GM06990 (cell line): ENCODE results near the gene PLEKHJ1.
A peak's percentile ranks its signal among the peaks of the same experiment; 100 is the strongest.

Source experiments
- DNase-seq: peaks from one replicate; pipeline ENCODE4 v3.0.0-alpha.2; 2011; ENCODE audit not compliant: insufficient read length; ENCODE audit errors: extremely low read depth
- H3K27me3 ChIP-seq: replicated peaks from 2 replicates; pipeline ENCODE4 v1.6.0; 2011; ENCODE audit warnings: low read length; ENCODE audit not compliant: control insufficient read depth, insufficient read depth
- H3K36me3 ChIP-seq: 2 replicates; pipeline ENCODE4 v1.5.1; 2011; ENCODE audit warnings: low read length; ENCODE audit not compliant: control insufficient read depth, insufficient read depth
- H3K4me3 ChIP-seq: replicated peaks from 2 replicates; pipeline ENCODE4 v1.5.1; 2011; ENCODE audit warnings: low read depth, mild to moderate bottlenecking, control low read depth, low read length
- TF ChIP-seq, protein P1 (sequence below): IDR thresholded peaks from 2 replicates; pipeline ENCODE4 v1.5.1; 2011; ENCODE audit warnings: low read length, control low read depth, mild to moderate bottlenecking, inconsistent platforms; ENCODE audit not compliant: insufficient read depth, poor library complexity, severe bottlenecking

The PLEKHJ1 gene

DNA sequence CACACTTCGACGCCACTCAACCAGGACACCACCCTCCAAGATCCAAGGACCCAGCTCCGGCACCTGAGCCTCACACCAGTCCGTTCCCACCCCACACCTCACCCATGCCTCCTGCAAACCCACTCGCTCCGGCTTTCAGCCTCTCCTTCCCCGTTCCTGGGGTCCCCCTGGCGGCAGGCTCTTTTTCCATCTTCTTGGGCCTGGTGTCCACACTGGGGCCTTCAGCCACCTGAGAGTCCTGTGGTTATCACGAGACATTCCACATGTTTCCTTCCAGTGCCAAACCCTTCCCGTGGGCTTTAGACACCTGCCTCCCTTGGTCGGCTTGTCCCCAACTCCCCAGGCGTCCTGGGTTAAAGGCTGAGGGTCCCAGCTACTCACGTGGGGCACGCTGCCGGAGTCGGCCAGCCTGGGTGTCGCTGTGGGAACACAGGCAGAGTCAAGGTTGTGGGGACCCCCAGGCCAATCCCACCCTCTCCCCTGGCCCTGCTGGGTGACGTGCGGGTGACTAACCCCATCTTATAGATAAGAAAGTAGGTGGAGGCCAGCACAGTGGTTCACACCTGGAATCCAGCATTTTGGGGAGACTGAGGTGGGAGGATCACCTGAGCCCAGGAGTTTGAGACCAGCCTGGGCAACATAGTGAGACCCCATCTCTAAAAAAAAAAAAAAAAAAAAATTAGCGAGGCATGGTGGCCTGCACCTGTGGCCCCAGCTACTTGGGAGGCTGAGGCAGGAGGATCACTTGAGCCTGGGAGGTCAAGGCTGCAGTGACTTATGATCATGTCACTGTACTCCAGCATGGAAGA, 18.1 kb upstream of the PLEKHJ1 start:
- Histone ChIP-seq H3K27me3 (no peaks in the 10 kb centered on the region; the same call in 1 of the 2 replicates), H3K36me3 (no peaks in the 10 kb centered on the region; the same call in 1 of the 2 replicates), H3K4me3 (no peak overlapping the region)
- TF ChIP-seq, protein P1, sequence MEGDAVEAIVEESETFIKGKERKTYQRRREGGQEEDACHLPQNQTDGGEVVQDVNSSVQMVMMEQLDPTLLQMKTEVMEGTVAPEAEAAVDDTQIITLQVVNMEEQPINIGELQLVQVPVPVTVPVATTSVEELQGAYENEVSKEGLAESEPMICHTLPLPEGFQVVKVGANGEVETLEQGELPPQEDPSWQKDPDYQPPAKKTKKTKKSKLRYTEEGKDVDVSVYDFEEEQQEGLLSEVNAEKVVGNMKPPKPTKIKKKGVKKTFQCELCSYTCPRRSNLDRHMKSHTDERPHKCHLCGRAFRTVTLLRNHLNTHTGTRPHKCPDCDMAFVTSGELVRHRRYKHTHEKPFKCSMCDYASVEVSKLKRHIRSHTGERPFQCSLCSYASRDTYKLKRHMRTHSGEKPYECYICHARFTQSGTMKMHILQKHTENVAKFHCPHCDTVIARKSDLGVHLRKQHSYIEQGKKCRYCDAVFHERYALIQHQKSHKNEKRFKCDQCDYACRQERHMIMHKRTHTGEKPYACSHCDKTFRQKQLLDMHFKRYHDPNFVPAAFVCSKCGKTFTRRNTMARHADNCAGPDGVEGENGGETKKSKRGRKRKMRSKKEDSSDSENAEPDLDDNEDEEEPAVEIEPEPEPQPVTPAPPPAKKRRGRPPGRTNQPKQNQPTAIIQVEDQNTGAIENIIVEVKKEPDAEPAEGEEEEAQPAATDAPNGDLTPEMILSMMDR, result no peak
- DNase-seq, result no peak

DNA sequence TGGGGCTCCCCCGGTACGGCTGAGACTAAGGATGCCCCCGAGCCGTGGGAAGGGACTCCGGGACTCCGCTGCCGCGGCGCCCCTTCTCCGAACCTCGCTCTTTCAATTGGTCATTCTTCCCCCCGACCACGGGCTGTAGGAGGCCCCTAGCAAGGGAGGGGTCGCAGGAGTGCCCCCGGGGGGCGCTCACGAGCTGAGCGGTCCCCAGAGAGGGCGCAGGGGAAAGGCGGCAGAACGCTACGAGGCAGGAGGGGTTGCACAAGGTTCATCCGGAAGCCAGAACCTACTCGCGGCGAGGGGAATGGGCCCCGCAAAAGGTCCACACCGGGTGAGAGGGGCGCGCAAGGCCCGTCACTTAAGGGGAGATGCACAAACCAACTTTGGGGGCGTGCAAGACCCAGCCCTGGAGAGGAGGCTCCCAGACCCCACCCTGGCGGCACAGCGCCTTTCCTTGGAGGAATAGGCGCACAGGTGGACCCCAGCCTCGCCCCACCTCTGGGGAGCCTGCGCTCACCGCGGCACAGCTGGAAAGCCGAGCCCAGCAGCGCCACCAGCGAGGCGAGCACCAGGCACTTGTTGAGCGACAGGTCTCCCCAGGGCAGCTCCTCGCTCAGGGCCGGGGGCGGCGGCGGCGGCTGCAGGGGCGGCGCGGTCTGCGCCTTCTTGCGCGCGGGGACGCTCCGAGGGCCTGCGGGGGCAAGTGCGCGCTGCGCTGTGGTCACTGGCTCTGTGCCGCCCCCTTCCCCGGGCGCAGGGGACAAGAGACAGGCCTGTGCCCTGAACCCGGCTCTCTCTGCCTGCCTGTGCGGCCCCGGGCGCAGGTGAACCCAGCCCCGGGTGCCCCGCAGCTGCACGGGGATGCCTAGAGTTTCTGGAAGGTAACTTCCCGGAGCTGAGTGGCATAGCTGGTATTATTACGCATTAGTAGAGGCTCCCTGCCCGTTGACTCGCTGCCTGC, 17.3 kb upstream of the PLEKHJ1 start:
- Histone ChIP-seq H3K27me3 (no peaks in the 10 kb centered on the region; the same call in 1 of the 2 replicates), H3K4me3 (no peak overlapping the region), H3K36me3 (peaks cover 3% of the 10 kb centered on the region; the same call in 1 of the 2 replicates)
- TF ChIP-seq, protein P1, result peak; percentile 68
- no peak for DNase-seq

DNA sequence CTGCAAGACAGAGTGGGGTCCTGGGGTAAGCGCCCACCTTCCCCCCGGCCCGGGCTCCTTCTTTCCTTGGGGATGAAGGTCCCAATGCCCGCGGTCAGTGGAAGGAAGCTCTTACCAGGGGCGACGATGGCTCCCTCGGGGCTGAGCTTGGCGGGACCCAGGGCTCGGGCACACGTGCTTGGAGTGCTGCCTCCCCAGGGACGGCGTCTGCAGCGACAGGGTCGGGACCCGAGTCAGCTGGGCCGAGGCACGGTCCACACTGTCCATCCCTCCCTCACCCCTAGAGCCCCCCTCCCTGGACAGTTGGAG, 16.6 kb upstream of the PLEKHJ1 start:
- Histone ChIP-seq H3K4me3 (no peak overlapping the region), H3K36me3 (peaks cover 3% of the 10 kb centered on the region; the same call in 1 of the 2 replicates), H3K27me3 (no peaks in the 10 kb centered on the region; the same call in 1 of the 2 replicates)
- TF ChIP-seq, protein P1, result no peak
- no peak for DNase-seq

DNA sequence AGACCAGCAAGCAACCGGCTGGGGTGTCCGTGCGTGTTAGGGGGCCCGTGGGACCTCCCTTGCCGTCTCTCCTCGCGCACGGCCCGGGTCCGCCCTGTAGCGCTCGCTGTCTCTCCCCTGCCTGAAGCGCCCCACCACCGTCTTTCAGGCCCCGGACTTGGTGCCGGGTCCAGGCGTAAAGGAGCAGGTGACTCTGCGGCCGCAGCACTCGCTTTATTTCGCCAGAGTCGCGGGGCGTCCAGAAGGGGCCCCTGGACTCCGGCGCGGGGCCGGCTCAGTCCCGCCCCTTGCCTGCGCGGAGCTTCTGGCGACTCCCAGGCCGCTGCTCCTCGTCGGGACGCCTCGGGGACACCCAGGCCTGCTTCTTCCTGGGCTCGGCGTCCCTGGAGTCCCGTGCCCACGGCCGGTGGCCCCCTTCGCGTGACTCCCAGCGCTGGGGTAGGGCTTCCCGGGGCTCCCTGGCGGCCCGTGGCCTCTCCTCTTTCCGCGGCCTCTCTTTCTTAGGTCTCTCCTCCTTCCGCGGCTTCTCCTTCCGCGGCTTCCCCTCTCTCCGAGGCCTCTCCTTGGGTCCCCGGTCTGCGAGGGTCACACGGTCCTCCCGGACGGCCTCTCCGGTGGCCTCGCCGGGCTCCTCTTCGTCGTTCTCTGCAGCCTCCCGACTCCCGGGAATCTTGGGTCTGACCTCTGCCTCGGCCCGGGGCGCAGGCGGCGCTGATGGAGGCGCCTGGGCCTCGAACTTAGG, 16.1 kb upstream of the PLEKHJ1 start:
- no peaks in the 10 kb centered on the region; the same call in 1 of the 2 replicates for H3K27me3 ChIP-seq
- no peak for DNase-seq
- H3K36me3 ChIP-seq, result peaks cover 6% of the 10 kb centered on the region

More for the DNA sequence above, 16.1 kb upstream of the PLEKHJ1 start:
- no peak overlapping the region for H3K4me3 ChIP-seq
- TF ChIP-seq, protein P1, result no peak
